RWPE1 (cell line): ENCODE results near the gene ARGFX.

Experiments
- CTCF ChIA-PET: fragments of 350-600 bp; sonication (Branson Sonifier 250); formaldehyde crosslinking; extraction: SDS; loops from one replicate; lab custom pipeline; 2021; lab: Yijun Ruan, JAX
- POLR2A ChIA-PET: fragments of 400-600 bp; formaldehyde crosslinking; extraction: SDS; loops from one replicate; lab custom pipeline; 2020; ENCODE audit warnings: antibody characterized with exemption; ENCODE audit not compliant: low non-redundant PET; lab: Yijun Ruan, JAX
- DNase-seq: peaks from one replicate; pipeline ENCODE4 v3.0.0; 2012; ENCODE audit warnings: low spot score
- H3K27ac ChIP-seq: fragments of 450-650 bp; 2 replicates; pipeline ENCODE4 v1.5.1; 2017
- CTCF ChIP-seq: fragments of 450-650 bp; conservative IDR thresholded peaks from 2 replicates; pipeline ENCODE4 v1.5.1; 2017; ENCODE audit warnings: low read depth, mild to moderate bottlenecking

ARGFX gene

DNA sequence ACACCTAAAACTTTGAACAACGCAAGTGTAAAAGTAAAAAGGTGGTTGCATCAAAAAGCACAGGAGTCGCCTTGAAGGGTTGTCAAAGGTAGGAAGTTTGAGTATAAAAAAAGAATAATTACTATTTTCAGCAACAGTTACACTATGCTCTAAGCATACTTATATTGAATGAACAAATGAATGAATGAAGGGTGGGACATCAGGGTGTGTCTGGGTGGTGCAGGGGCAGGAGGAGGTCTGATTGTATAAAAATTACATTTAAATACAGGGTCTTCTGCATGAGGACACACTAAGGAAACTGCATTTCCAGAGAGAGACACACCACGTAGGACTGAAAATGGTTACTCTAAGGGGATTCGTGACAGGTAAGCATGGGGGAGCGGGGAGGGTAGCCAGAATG is at the start of gene ARGFX:
TSS of gene ARGFX (plus strand) at position 301 of the 400 bp plus-strand sequence. CDS start 2,765 bp downstream, outside the sequence.
- ChIA-PET CTCF (no interaction called here), POLR2A (no interaction called here)
- no peak within 1 kb of the TSS for H3K27ac ChIP-seq
- TF ChIP-seq CTCF, result no peak
- DNase-seq, result no peak

- DNase-seq, result no peak
- POLR2A ChIA-PET, result no interaction called here
- CTCF ChIA-PET, result interaction anchor here (0.8 kb wide), 1 partner anchor 23 kb away, joined by 5 read pairs; no protein-coding TSS in a partner anchor
Observed at GRCh38 chr3:121517953-121518655, 49.6 kb upstream of the ARGFX start.

GRCh38 chr3:121520510-121520909 is 47.2 kb upstream of the ARGFX start:
- TF ChIP-seq CTCF, result no peak
- CTCF ChIA-PET, result no interaction called here

More at GRCh38 chr3:121517953-121518655, 49.6 kb upstream of the ARGFX start:
- TF ChIP-seq CTCF, result no peak
- H3K27ac ChIP-seq, result no peak overlapping the region

DNA sequence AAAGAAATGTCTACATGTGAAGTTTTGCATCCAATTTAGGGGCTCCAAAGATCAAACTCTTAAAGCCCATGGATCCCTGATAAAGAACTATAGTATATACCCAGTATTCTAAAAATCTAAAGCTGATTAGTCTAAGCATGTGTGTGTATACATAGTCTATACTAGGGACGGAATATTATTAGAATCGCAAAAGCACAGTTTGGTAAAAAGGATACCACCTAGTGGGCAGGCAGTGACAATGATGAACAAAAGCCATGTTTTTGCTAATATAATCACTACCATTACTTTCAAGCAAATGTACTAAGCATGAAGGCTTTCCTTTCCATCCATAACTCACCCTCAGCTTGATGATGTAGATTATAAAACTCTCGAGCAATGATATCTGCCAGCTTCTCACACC is 38.4 kb upstream of the ARGFX start:
- DNase-seq, result peak; percentile 7
- peak; percentile 19; the same call in 1 of the 2 replicates for TF ChIP-seq CTCF
- H3K27ac ChIP-seq, result no peak overlapping the region
- POLR2A ChIA-PET, result no interaction called here
- CTCF ChIA-PET, result interaction anchor here (0.7 kb wide), 1 partner anchor 447 kb away, joined by 3 read pairs; no protein-coding TSS in a partner anchor

More at GRCh38 chr3:121520510-121520909, 47.2 kb upstream of the ARGFX start:
- POLR2A ChIA-PET, result no interaction called here
- no peak for DNase-seq
- no peak overlapping the region for H3K27ac ChIP-seq

DNA sequence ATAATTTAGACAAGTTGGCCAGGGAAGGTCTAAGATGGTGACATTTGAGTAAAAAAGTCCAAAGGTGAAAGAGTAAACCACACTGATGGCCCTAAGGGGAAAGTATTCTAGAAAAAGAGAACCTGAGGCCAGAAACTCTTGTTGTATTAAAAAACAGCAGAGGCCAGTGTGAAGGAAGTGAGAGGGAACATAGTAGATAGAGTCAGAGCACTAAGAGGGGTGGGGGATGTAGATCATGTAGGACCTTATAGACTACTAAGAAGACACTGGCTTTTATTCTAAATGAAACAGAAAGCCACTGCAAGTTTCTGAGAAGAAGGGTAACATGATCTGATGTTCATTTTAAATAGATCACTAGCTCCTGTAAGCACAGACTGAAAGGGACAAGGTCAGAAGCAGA is 36.5 kb upstream of the ARGFX start:
- H3K27ac ChIP-seq, result no peak overlapping the region
- no peak for DNase-seq
- CTCF ChIA-PET, result interaction anchor here (0.6 kb wide), 1 partner anchor 51 kb away, joined by 8 read pairs; no protein-coding TSS in a partner anchor
- POLR2A ChIA-PET, result no interaction called here
- TF ChIP-seq CTCF, result no peak

- ChIA-PET POLR2A (no interaction called here), CTCF (interaction anchor here (0.6 kb wide), 1 partner anchor 18 kb away, joined by 5 read pairs; no protein-coding TSS in a partner anchor)
- no peak overlapping the region for H3K27ac ChIP-seq
- DNase-seq, result no peak
- no peak for TF ChIP-seq CTCF
Observed at GRCh38 chr3:121542924-121543323, 24.8 kb upstream of the ARGFX start.
